Measurements from ENCODE around the gene EIF5A2.

DNA sequence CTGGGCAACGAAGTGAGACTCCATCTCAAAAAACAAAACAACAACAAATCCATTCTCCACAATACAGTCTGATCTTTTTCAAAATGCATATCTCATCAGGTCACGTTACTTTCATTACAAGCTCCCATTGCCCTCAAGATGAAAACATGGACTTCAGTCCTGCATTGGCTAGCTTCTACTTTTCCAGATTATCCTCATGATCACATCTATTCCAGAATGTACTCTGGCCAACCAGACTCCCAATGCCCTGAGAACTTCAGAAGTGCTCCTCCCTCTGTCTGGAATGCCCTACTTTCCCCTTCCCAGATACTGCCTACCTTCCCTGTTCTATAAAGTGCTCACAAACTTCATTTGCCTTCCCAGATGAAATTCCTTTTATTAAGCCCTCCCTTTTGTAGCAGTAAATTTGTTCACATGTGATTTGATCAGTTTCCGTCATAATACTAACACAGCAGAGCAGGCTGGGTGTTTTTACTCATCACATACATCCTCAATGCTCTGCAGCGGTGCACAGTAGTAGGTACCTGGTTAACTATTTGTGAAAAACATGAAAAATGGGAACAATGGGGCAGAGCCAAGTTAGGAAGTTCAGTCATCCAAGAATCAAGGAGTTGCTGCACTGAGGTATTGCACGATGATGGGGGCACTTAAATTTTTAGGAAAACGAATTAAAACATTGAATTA, 43.8 kb downstream of the EIF5A2 start:
- TF ChIP-seq, protein P1, sequence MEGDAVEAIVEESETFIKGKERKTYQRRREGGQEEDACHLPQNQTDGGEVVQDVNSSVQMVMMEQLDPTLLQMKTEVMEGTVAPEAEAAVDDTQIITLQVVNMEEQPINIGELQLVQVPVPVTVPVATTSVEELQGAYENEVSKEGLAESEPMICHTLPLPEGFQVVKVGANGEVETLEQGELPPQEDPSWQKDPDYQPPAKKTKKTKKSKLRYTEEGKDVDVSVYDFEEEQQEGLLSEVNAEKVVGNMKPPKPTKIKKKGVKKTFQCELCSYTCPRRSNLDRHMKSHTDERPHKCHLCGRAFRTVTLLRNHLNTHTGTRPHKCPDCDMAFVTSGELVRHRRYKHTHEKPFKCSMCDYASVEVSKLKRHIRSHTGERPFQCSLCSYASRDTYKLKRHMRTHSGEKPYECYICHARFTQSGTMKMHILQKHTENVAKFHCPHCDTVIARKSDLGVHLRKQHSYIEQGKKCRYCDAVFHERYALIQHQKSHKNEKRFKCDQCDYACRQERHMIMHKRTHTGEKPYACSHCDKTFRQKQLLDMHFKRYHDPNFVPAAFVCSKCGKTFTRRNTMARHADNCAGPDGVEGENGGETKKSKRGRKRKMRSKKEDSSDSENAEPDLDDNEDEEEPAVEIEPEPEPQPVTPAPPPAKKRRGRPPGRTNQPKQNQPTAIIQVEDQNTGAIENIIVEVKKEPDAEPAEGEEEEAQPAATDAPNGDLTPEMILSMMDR (conservative IDR thresholded peaks at IDR 0.05; ENCODE audit: low read length): no peak
- TF ChIP-seq EZH2phosphoT487 (IDR thresholded peaks at IDR 0.05; ENCODE audit: borderline replicate concordance): no peak
